Endothelial cell (in vitro differentiated cells): Measurements from ENCODE around the gene MACF1. TPM values are rescaled to one million over a fixed set of nuclear protein-coding genes. Genes with fewer than 3 reads are reported as not detected.
A peak's percentile ranks its signal among the peaks of the same experiment; 100 is the strongest.

Source experiments
- DNase-seq: peaks from one replicate; pipeline ENCODE4 v3.0.0; 2021; ENCODE audit warnings: low spot score
- H3K27ac Mint-ChIP-seq: one replicate; pipeline ENCODE4 v1.8.0; 2021; ENCODE audit warnings: mixed read lengths, inconsistent platforms; ENCODE audit not compliant: unreplicated experiment
- H3K27me3 Mint-ChIP-seq: one replicate; pipeline ENCODE4 v1.8.0; 2021; ENCODE audit warnings: mild to moderate bottlenecking, moderate library complexity, mixed read lengths, inconsistent platforms; ENCODE audit not compliant: unreplicated experiment
- H3K36me3 Mint-ChIP-seq: one replicate; pipeline ENCODE4 v1.8.0; 2021; ENCODE audit warnings: mild to moderate bottlenecking, low read depth, mixed read lengths, inconsistent platforms; ENCODE audit not compliant: unreplicated experiment
- H3K4me1 Mint-ChIP-seq: one replicate; pipeline ENCODE4 v1.8.0; 2021; ENCODE audit warnings: mild to moderate bottlenecking, mixed read lengths, inconsistent platforms; ENCODE audit not compliant: unreplicated experiment
- H3K4me3 Mint-ChIP-seq: one replicate; pipeline ENCODE4 v1.8.0; 2021; ENCODE audit warnings: mild to moderate bottlenecking, mixed read lengths, inconsistent platforms; ENCODE audit not compliant: unreplicated experiment
- H3K9me3 Mint-ChIP-seq: one replicate; pipeline ENCODE4 v1.8.0; 2021; ENCODE audit warnings: mixed read lengths, inconsistent platforms; ENCODE audit not compliant: unreplicated experiment
- CTCF ChIP-seq: fragments of 200-600 bp; sonication (generic); IDR thresholded peaks from one replicate; pipeline ENCODE4 v1.5.0; 2021; ENCODE audit warnings: antibody characterized with exemption; ENCODE audit not compliant: unreplicated experiment
- total RNA-seq: library from RNA; stranded (reverse); fragmentation: NEBNext Ultra II Directional; extraction: Animal tissue kit (Norgen Biotek cat#: 25700); gene quantifications from one replicate; pipeline ENCODE4 v1.2.1, GENCODE V29; 2021; ENCODE audit not compliant: unreplicated experiment

MACF1 gene
- total RNA-seq, 1 donor from 2014 or later: 511 TPM

- Mint-ChIP-seq H3K4me3 (peak overlapping the region; percentile 37), H3K36me3 (peaks cover 27% of the 10 kb centered on the region), H3K27ac (peak overlapping the region; percentile 90), H3K4me1 (peaks cover 71% of the 10 kb centered on the region), H3K9me3 (no peaks in the 10 kb centered on the region), H3K27me3 (peaks cover 2% of the 10 kb centered on the region)
- TF ChIP-seq CTCF: no peak
- no peak for DNase-seq
Observed at GRCh38 chr1:39391691-39392679, 187.5 kb downstream of the MACF1 start.

GRCh38 chr1:39392851-39393573 lies 188.5 kb downstream of the MACF1 start:
- DNase-seq: no peak
- Mint-ChIP-seq H3K9me3 (no peaks in the 10 kb centered on the region), H3K27me3 (peaks cover 4% of the 10 kb centered on the region), H3K4me1 (peaks cover 71% of the 10 kb centered on the region), H3K36me3 (peaks cover 17% of the 10 kb centered on the region), H3K4me3 (peak overlapping the region; percentile 76), H3K27ac (peak overlapping the region; percentile 90)
- TF ChIP-seq CTCF: no peak

GRCh38 chr1:39393645-39394044 lies 189.2 kb downstream of the MACF1 start:
- TF ChIP-seq CTCF: no peak
- Mint-ChIP-seq H3K9me3 (no peaks in the 10 kb centered on the region), H3K27ac (peak overlapping the region; percentile 90), H3K36me3 (peaks cover 13% of the 10 kb centered on the region), H3K27me3 (peaks cover 7% of the 10 kb centered on the region), H3K4me3 (peak overlapping the region; percentile 76), H3K4me1 (peaks cover 77% of the 10 kb centered on the region)
- DNase-seq: no peak

- Mint-ChIP-seq H3K4me3 (no peak overlapping the region), H3K27ac (peak overlapping the region; percentile 67), H3K9me3 (no peaks in the 10 kb centered on the region), H3K4me1 (peaks cover 82% of the 10 kb centered on the region), H3K36me3 (peaks cover 13% of the 10 kb centered on the region), H3K27me3 (peaks cover 7% of the 10 kb centered on the region)
- TF ChIP-seq CTCF: no peak
- DNase-seq: no peak
Observed at GRCh38 chr1:39394059-39394458, 189.6 kb downstream of the MACF1 start.
